Skeletal muscle satellite cell (primary cell): ENCODE results near the gene HOOK1.
A peak's percentile ranks its signal among the peaks of the same experiment; 100 is the strongest.

Source experiments
- H3K27me3 ChIP-seq: 2 replicates; pipeline ENCODE4 v1.7.0; 2013; ENCODE audit warnings: low read length; ENCODE audit not compliant: control insufficient read depth, insufficient read depth
- H3K36me3 ChIP-seq: 2 replicates; pipeline ENCODE4 v1.7.0; 2013; ENCODE audit warnings: mild to moderate bottlenecking, control low read depth, low read length; ENCODE audit not compliant: insufficient read depth
- H3K4me1 ChIP-seq: 2 replicates; pipeline ENCODE4 v1.7.0; 2013; ENCODE audit warnings: low read length; ENCODE audit not compliant: control insufficient read depth, insufficient read depth
- H3K4me2 ChIP-seq: 2 replicates; pipeline ENCODE4 v1.7.0; 2013; ENCODE audit warnings: mild to moderate bottlenecking, low read length
- H3K4me3 ChIP-seq: 2 replicates; pipeline ENCODE4 v1.7.0; 2013; ENCODE audit warnings: low read length
- H3K9ac ChIP-seq: 2 replicates; pipeline ENCODE4 v1.7.0; 2013; ENCODE audit warnings: mild to moderate bottlenecking, low read depth, low read length, moderate library complexity
- H3K9me3 ChIP-seq: replicated peaks from 2 replicates; pipeline ENCODE4 v1.7.0; 2013; ENCODE audit warnings: mild to moderate bottlenecking, control low read depth, low read length

Gene HOOK1

DNA sequence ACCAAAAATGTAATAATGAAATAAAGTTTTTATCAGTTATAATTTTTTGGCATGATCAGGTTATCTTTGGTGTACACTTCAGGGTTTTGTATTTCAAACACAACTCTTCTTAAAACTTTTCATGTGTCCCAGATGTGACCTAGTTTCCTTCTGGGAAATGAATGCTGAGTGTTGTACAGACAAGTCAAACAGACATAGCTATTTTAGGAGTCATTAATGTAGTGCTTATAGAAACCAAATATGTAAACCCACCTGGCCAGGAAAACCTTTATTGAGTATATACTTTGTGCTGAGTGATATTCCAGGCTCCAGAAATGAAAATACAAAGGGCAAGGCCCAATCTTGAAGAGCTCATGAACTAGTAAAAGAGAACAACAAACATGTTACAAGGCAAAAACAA lies 25.9 kb upstream of the HOOK1 start:
- H3K36me3 ChIP-seq = no peaks in the 10 kb centered on the region
- no peaks in the 10 kb centered on the region for H3K9me3 ChIP-seq
- H3K4me3 ChIP-seq = no peak overlapping the region
- no peaks in the 10 kb centered on the region for H3K4me1 ChIP-seq
- H3K9ac ChIP-seq = no peak overlapping the region
- no peak overlapping the region for H3K4me2 ChIP-seq
- no peaks in the 10 kb centered on the region for H3K27me3 ChIP-seq

DNA sequence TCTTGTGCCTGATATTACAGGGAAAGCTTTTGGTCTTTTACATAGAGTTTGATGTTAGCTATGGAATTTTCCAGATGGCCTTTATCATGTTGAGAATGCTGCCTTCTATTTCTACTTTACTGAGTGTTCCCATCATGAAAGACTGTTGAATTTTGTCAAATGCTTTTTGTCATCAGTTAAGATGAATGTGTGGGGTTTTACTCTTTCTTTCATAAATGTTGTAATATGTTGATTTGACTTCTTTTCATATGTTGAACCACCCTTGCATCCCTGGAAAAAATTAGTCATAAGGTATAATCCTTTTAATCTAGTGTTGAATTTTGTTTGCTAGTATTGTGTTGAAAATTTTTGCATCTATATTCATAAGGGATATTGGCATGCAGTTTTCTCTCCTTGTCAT lies 16.1 kb upstream of the HOOK1 start:
- H3K4me3 ChIP-seq = no peak overlapping the region
- no peaks in the 10 kb centered on the region for H3K9me3 ChIP-seq
- H3K9ac ChIP-seq = no peak overlapping the region
- H3K36me3 ChIP-seq = no peaks in the 10 kb centered on the region
- H3K4me2 ChIP-seq = no peak overlapping the region
- no peaks in the 10 kb centered on the region for H3K4me1 ChIP-seq
- H3K27me3 ChIP-seq = no peaks in the 10 kb centered on the region

DNA sequence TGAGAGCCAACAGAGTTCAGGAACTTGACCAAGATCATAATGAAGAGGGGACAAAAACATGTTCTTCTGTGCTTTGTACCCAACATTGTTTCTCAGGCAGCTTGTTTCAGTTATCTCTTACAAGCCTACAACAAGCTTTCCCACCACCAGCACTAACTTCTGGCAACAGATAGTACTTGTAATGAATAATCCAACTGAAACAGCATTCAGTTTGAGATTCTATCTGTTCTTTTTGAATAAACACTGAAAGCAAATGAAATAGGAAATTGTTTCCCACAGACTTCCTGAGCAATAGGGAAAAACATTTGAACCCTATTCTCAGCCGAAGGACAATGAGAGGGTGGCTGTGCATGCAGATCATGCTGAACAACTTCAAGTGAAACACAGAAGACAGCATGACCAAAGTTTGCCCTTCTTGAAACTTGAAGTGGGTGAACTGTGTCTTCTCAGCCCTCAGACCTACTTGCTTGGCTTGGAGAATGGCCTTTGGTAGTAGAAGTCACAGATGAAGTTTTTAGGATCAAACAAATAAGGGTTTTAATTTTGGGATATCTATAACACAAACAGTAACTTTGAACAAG lies 11.2 kb upstream of the HOOK1 start:
- no peaks in the 10 kb centered on the region for H3K36me3 ChIP-seq
- H3K9ac ChIP-seq = no peak overlapping the region
- H3K4me2 ChIP-seq = no peak overlapping the region
- H3K4me3 ChIP-seq = no peak overlapping the region
- H3K27me3 ChIP-seq = peaks cover 2% of the 10 kb centered on the region
- H3K9me3 ChIP-seq = no peaks in the 10 kb centered on the region
- no peaks in the 10 kb centered on the region for H3K4me1 ChIP-seq

DNA sequence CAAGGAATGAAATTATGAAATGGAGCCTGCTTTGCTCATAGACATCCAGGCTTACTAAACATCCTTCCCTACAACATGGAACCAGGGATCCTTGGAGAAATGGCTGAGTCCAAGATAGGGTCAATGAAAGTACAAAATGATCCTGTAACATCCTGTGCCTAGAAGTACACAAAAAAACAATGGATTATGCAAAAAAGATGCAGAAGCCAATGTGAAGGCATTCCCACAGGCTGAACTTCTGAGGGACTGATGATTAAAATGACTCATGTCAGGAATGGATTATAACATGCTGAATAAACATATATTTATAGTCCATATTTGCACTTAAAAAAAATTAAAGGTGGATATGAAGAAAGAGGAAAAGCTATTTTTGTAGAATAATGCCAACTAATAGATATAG lies 10.4 kb upstream of the HOOK1 start:
- Histone ChIP-seq H3K27me3 (peaks cover 6% of the 10 kb centered on the region), H3K9me3 (no peaks in the 10 kb centered on the region), H3K4me2 (no peak overlapping the region), H3K9ac (no peak overlapping the region), H3K4me3 (no peak overlapping the region), H3K36me3 (no peaks in the 10 kb centered on the region), H3K4me1 (no peaks in the 10 kb centered on the region)

DNA sequence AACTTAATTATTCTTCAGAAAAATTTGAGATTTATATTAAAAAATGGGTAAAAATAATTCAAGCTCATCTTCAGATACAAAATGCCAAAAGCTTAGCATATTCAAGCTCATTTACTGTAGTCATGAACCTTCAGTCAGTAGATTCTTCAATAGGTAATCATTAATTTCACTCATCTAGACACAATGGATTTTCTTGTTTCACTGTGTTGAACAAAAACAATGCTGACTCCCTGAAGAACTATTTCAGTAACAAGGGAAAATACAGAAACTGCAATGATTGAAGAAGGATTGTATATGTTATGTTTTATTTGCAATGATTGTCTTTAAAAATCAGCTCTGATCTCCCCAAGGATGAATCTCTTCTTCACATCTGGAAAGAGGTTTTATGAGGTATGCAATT lies 9.2 kb upstream of the HOOK1 start:
- Histone ChIP-seq H3K9me3 (no peaks in the 10 kb centered on the region), H3K4me1 (no peaks in the 10 kb centered on the region), H3K9ac (no peak overlapping the region), H3K4me3 (no peak overlapping the region), H3K4me2 (no peak overlapping the region), H3K27me3 (peaks cover 9% of the 10 kb centered on the region), H3K36me3 (no peaks in the 10 kb centered on the region)

DNA sequence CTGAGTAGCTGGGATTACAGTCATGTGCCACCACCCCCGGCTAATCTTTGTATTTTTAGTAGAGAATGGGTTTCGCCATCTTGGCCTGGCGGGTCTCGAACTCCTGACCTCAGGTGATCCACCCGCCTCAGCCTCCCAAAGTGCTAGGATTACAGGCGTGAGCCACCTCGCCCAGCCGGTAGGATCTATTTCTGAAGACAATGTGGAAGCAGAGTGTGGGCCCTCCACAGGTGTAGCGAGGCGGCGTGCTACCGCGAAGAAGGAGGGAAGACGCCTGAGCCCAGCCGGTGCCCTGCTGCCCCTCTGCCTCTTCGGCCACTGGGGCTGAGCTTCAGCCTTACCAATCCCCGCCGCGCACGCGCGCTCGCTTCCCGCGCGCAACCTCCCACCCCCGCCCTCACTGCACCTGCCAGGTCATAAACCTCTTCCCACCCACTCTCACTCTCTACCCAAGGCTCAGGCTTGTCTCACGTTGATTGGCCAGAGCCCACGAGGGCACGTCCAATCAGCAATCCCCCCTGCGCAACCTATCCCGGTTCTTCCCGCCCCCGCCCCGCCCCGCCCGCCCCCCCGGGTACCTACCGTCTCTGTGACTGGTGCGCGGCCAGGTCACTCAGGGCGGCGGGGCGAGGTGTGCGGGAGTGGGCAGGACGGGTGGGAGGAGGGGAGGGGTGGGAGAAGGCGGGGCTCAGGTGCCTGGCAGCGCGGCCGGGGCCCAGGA lies 409 bp upstream of the HOOK1 start:
- Histone ChIP-seq H3K9ac (no peak overlapping the region), H3K4me1 (no peaks in the 10 kb centered on the region), H3K9me3 (no peaks in the 10 kb centered on the region), H3K4me2 (peak overlapping the region; percentile 64), H3K36me3 (no peaks in the 10 kb centered on the region), H3K4me3 (peak overlapping the region; percentile 47), H3K27me3 (peaks cover 50% of the 10 kb centered on the region)

DNA sequence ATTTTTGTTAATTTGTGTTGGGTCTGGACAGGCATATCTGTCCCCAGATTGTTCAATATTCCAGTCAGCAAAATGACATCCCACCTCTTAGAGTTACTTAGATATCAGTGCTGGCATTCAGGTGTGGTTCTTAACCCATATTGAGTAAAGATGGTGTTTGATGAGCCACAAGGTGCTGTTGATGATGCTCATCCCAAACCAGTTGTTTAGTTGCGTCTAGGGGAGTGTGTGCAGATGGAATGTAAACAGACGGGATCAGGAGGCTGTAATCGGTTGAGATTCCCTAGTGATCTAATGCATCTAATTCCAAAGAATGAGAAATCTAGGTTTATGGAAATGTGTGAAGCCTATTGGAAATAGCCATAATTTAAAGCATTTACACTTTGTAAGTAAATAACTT lies 1.1 kb downstream of the HOOK1 start:
- H3K9ac ChIP-seq = no peak overlapping the region
- no peaks in the 10 kb centered on the region for H3K36me3 ChIP-seq
- H3K4me2 ChIP-seq = no peak overlapping the region
- H3K27me3 ChIP-seq = peaks cover 46% of the 10 kb centered on the region
- H3K4me1 ChIP-seq = no peaks in the 10 kb centered on the region
- H3K4me3 ChIP-seq = no peak overlapping the region
- H3K9me3 ChIP-seq = no peaks in the 10 kb centered on the region

DNA sequence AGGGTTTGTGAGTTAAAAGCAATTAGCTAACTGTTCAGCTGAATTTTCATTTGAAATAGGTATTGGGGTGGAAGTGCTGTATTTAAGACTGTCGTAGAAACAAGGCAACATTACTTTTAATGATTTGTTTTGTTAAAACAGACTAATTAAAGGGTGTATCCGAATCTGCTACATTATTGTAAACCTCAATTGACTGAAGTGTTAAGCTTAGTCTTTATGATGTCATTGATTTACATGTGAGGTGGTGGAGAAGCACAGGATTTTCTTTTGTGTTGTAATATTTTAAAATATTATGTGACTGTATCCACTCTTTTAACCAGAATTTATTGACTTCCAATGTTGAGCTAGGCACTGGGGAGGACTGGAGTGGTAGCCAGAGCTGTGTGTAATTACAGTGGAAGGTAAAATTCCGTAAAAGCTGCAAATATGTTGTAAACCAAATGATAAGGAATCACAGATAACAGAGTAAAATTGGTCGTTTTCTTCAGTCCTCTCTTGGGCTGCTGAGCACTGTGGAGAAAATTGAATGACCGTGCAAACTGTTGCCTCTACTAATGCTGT lies 1.6 kb downstream of the HOOK1 start:
- H3K4me3 ChIP-seq = no peak overlapping the region
- no peaks in the 10 kb centered on the region for H3K36me3 ChIP-seq
- no peaks in the 10 kb centered on the region for H3K9me3 ChIP-seq
- H3K9ac ChIP-seq = no peak overlapping the region
- H3K4me1 ChIP-seq = no peaks in the 10 kb centered on the region
- peaks cover 46% of the 10 kb centered on the region for H3K27me3 ChIP-seq
- H3K4me2 ChIP-seq = no peak overlapping the region

DNA sequence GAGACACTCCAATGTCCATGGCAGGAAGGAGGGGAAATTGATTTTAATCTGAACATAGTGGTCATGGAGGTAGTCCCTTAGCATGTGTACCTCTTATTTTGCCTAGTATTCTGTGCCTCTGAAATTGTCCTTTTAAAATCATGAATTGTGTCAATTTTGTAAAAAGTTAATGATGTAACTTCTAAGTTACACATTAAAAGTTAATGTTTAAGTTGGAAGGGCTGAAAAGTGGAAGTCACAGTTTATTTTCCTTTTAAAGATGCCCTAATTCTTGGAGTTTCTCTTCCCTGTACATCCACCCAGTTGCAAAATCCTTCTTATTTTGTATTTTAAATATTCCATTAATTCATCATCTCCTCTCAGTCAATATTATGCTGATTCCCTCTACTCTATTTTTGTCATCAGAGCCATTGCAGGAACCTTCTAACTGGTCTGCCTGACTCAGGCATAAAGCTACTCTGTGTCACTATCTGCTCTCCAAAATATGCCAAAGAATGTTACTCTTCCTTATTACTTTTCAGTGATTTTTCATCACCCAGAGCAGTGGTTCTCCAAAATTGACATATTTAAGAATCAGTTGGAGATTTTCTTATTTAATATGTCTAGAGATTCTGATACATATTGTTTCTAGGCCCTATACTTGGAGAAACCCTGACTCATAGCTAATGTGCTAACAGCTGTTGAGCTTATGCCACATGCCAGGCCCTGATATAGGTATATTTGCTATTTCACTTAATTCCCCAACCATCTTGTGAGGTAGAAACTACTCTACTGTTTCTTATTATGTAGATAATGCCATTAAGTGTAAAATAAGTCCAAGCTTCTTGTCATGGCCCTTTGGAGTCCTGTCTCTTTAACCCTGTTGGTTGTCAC lies 5.1 kb downstream of the HOOK1 start:
- Histone ChIP-seq H3K4me2 (no peak overlapping the region), H3K27me3 (peaks cover 33% of the 10 kb centered on the region)

DNA sequence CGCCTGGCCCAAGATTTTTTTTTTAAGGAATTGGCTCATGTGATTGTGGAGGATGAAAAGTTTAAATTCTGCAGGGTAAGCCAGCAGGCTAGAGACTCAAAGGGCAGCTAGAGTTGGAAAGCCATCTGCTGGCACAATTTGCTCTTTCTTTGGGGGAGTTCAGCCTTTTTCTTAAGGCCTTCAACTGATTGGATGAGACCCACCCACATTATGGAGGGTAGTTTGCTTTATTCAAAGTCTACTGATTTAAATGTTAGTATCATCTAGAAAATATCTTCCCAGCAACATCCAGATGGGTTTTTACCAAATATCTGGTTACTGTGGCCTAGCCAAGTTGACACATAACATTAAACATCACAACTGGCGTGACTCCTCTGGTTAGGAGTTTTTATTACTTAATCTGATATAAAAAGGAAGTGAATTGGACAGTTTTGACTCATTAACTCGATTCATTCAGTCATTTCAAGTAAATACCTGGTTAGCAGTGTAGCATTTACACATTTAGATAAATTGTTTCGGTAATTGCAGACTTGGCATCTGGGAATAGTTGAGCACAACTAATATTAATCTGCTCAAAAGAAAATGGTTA lies 12.4 kb downstream of the HOOK1 start:
- H3K4me1 ChIP-seq = no peaks in the 10 kb centered on the region
- no peaks in the 10 kb centered on the region for H3K36me3 ChIP-seq
- no peaks in the 10 kb centered on the region for H3K27me3 ChIP-seq
- no peaks in the 10 kb centered on the region for H3K9me3 ChIP-seq
- no peak overlapping the region for H3K4me2 ChIP-seq
- no peak overlapping the region for H3K9ac ChIP-seq
- H3K4me3 ChIP-seq = no peak overlapping the region

More for the DNA sequence above, 5.1 kb downstream of the HOOK1 start:
- Histone ChIP-seq H3K9me3 (no peaks in the 10 kb centered on the region), H3K36me3 (no peaks in the 10 kb centered on the region), H3K4me3 (no peak overlapping the region), H3K9ac (no peak overlapping the region), H3K4me1 (no peaks in the 10 kb centered on the region)

DNA sequence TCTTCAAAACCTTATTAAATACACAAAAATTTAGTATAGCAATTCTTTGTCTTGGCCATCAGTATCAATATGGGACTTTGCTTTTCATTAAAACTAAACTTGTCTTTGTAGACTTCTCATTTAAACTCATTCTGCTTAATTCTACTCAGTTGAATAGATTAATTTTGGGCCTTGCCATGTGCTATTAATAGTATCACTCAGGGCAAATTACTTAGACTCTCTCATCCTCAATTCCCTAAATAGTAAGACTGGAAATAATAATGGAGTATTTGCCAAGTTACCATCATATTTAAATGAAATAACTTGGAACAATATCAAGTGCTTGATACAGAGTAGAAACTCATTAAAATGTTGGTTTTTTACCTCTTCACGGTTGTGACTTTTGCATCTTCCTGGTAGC lies 13.4 kb downstream of the HOOK1 start:
- H3K4me3 ChIP-seq = no peak overlapping the region
- H3K4me1 ChIP-seq = no peaks in the 10 kb centered on the region
- no peaks in the 10 kb centered on the region for H3K36me3 ChIP-seq
- no peak overlapping the region for H3K9ac ChIP-seq
- no peak overlapping the region for H3K4me2 ChIP-seq
- no peaks in the 10 kb centered on the region for H3K9me3 ChIP-seq
- no peaks in the 10 kb centered on the region for H3K27me3 ChIP-seq
